GM12878 (cell line): Measurements from ENCODE around the gene DAD1. TPM values are rescaled to one million over a fixed set of nuclear protein-coding genes. Genes with fewer than 3 reads are reported as not detected.
A peak's percentile ranks its signal among the peaks of the same experiment; 100 is the strongest.

Experiments used
- ATAC-seq: fragments of 200-7000 bp; cut with Tn5 transposase; 3 replicates; pipeline ENCODE4 v1.9.1; 2020; ENCODE audit warnings: mild to moderate bottlenecking, moderate library complexity
- BruUV-seq: library from RNA; stranded (reverse); fragments of 400-500 nt; replicated peaks from 2 replicates; lab custom pipeline; 2021; lab: Mats Ljungman, UMichigan
- CTCF ChIA-PET: fragments of 300-600 bp; sonication (Branson Sonifier 250); formaldehyde crosslinking; extraction: SDS; loops from one replicate; lab custom pipeline; 2021; ENCODE audit warnings: inconsistent platforms; lab: Yijun Ruan, JAX
- POLR2A ChIA-PET: fragments of 350-600 bp; formaldehyde crosslinking; extraction: SDS; loops from one replicate; lab custom pipeline; 2021; ENCODE audit warnings: inconsistent platforms; lab: Charles Lee
- RAD21 ChIA-PET: fragments of 300-600 bp; sonication (Branson Sonifier 250); formaldehyde crosslinking; loops from one replicate; lab custom pipeline; 2023; ENCODE audit warnings: antibody characterized with exemption; ENCODE audit not compliant: unreplicated experiment; lab: Charles Lee
- SMC1A ChIA-PET: fragments of 300-600 bp; sonication (Branson Sonifier 250); formaldehyde crosslinking; loops from one replicate; lab custom pipeline; 2023; ENCODE audit not compliant: unreplicated experiment, uncharacterized antibody; lab: Charles Lee
- DNase-seq: peaks from one replicate; pipeline ENCODE4 v3.0.0-alpha.2; 2011; ENCODE audit warnings: low read depth, low spot score
- FAIRE-seq: peaks from 3 replicates; lab custom pipeline; 2011; peaks lifted over from hg19 to GRCh38; lab: Jason Lieb, UNC
- H2AFZ ChIP-seq: 2 replicates; pipeline ENCODE4 v1.6.0; 2011; ENCODE audit warnings: low read depth, low read length, control low read depth; ENCODE audit not compliant: control insufficient read depth
- H3K27ac ChIP-seq: 2 replicates; pipeline ENCODE4 v1.5.1; 2011; ENCODE audit warnings: control low read depth; ENCODE audit not compliant: control insufficient read depth, insufficient read depth
- H3K27me3 ChIP-seq, 2 experiments: replicated peaks in 1 of 2; 2 replicates each; pipeline versions ENCODE4 v1.6.0 to v1.6.1; 2011; ENCODE audit warnings: low read length in 1 of 2; ENCODE audit not compliant: control insufficient read depth in 2 of 2, insufficient read depth in 2 of 2
- H3K36me3 ChIP-seq, 2 experiments: 2 replicates each; pipeline ENCODE4 v1.5.1; 2011; ENCODE audit warnings: low read length in 1 of 2; ENCODE audit not compliant: control insufficient read depth in 2 of 2, insufficient read depth in 2 of 2
- H3K4me1 ChIP-seq: 2 replicates; pipeline ENCODE4 v1.6.1; 2011; ENCODE audit warnings: mild to moderate bottlenecking, low read length, moderate library complexity, mixed read lengths; ENCODE audit not compliant: control insufficient read depth, insufficient read depth
- H3K4me2 ChIP-seq: 2 replicates; pipeline ENCODE4 v1.6.0; 2011; ENCODE audit warnings: control low read depth; ENCODE audit not compliant: control insufficient read depth, insufficient read depth
- H3K4me3 ChIP-seq: fragments of 200-600 bp; sonication (generic); 2 replicates; pipeline ENCODE4 v1.5.1; 2016
- H3K79me2 ChIP-seq: 2 replicates; pipeline ENCODE4 v1.6.0; 2011; ENCODE audit warnings: low read length; ENCODE audit not compliant: control insufficient read depth, insufficient read depth
- H3K9ac ChIP-seq: 2 replicates; pipeline ENCODE4 v1.8.0; 2011; ENCODE audit warnings: low read length, control low read depth, mixed read lengths; ENCODE audit not compliant: control insufficient read depth, insufficient read depth
- H3K9me3 ChIP-seq: replicated peaks from 3 replicates; pipeline ENCODE4 v1.5.1; 2011; ENCODE audit warnings: mild to moderate bottlenecking, low read length; ENCODE audit not compliant: control insufficient read depth, insufficient read depth
- H4K20me1 ChIP-seq: 2 replicates; pipeline ENCODE4 v1.6.0; 2011; ENCODE audit not compliant: control insufficient read depth, insufficient read depth
- BHLHE40 ChIP-seq, 2 experiments: fragments of 450-650 bp in 1 of 2; IDR thresholded peaks; 2 replicates each; pipeline ENCODE4 v1.6.1; 2011 to 2017; ENCODE audit warnings: low read depth in 2 of 2, borderline replicate concordance in 1 of 2, improper control_type of control experiment in 1 of 2, low read length in 1 of 2, mild to moderate bottlenecking in 1 of 2
- CHD2 ChIP-seq: IDR thresholded peaks from 2 replicates; pipeline ENCODE4 v1.6.1; 2011; ENCODE audit warnings: low read depth, low read length, improper control_type of control experiment, borderline replicate concordance
- EED ChIP-seq: sonication (generic); IDR thresholded peaks from 2 replicates; pipeline ENCODE4 v1.6.1; 2016; ENCODE audit warnings: antibody characterized with exemption, low read depth
- EGR1 ChIP-seq, 2 experiments: IDR thresholded peaks; 1 replicate in 1 of 2; 2 replicates in 1 of 2; pipeline ENCODE4 v1.6.1; 2011 to 2012; ENCODE audit warnings: low read depth in 2 of 2, low read length in 2 of 2, borderline replicate concordance in 1 of 2, mild to moderate bottlenecking in 1 of 2, moderate library complexity in 1 of 2
- ESRRA ChIP-seq: IDR thresholded peaks from 2 replicates; pipeline ENCODE4 v1.6.1; 2012; ENCODE audit warnings: mild to moderate bottlenecking, low read length, improper control_type of control experiment
- FOS ChIP-seq: IDR thresholded peaks from 3 replicates; pipeline ENCODE4 v1.6.1; 2011; ENCODE audit warnings: borderline replicate concordance; ENCODE audit not compliant: insufficient read length; ENCODE audit errors: extremely low read depth
- IKZF1 ChIP-seq: fragments of 450-650 bp; conservative IDR thresholded peaks from 2 replicates; pipeline ENCODE4 v1.6.1; 2017; ENCODE audit warnings: antibody characterized with exemption, mild to moderate bottlenecking
- IRF4 ChIP-seq: IDR thresholded peaks from 2 replicates; pipeline ENCODE4 v1.6.1; 2011; ENCODE audit warnings: low read depth, low read length
- MLLT1 ChIP-seq: fragments of 450-650 bp; IDR thresholded peaks from 2 replicates; pipeline ENCODE4 v1.6.1; 2016; ENCODE audit warnings: mild to moderate bottlenecking
- NR2C1 ChIP-seq: fragments of 450-650 bp; IDR thresholded peaks from 2 replicates; pipeline ENCODE4 v1.6.1; 2017; ENCODE audit warnings: antibody characterized with exemption, mild to moderate bottlenecking, moderate library complexity
- NRF1 ChIP-seq: conservative IDR thresholded peaks from 2 replicates; pipeline ENCODE4 v1.6.1; 2011; ENCODE audit warnings: mild to moderate bottlenecking, low read depth, low read length, improper control_type of control experiment
- RELA ChIP-seq: fragments of 450-650 bp; IDR thresholded peaks from 2 replicates; pipeline ENCODE4 v1.8.0; 2014; ENCODE audit warnings: borderline replicate concordance; ENCODE audit not compliant: partially characterized antibody
- SMAD1 ChIP-seq: fragments of 450-650 bp; IDR thresholded peaks from 2 replicates; pipeline ENCODE4 v1.6.1; 2018; ENCODE audit warnings: mild to moderate bottlenecking, low read depth; ENCODE audit not compliant: partially characterized antibody
- SMARCA5 ChIP-seq: fragments of 450-650 bp; IDR thresholded peaks from 2 replicates; pipeline ENCODE4 v1.6.1; 2017; ENCODE audit warnings: mild to moderate bottlenecking
- SUPT20H ChIP-seq: IDR thresholded peaks from 2 replicates; pipeline ENCODE4 v1.6.1; 2011; ENCODE audit warnings: low read depth, mild to moderate bottlenecking, low read length, moderate library complexity, borderline replicate concordance; ENCODE audit not compliant: control insufficient read depth
- TCF7 ChIP-seq: IDR thresholded peaks from 2 replicates; pipeline ENCODE4 v1.6.1; 2014; ENCODE audit warnings: antibody characterized with exemption, borderline replicate concordance
- YBX1 ChIP-seq: fragments of 450-650 bp; IDR thresholded peaks from 2 replicates; pipeline ENCODE4 v1.6.1; 2016; ENCODE audit warnings: antibody characterized with exemption
- ZNF217 ChIP-seq: fragments of 450-650 bp; IDR thresholded peaks from 2 replicates; pipeline ENCODE4 v1.6.1; 2017; ENCODE audit warnings: antibody characterized with exemption, mild to moderate bottlenecking
- ZNF24 ChIP-seq: fragments of 450-650 bp; IDR thresholded peaks from 2 replicates; pipeline ENCODE4 v1.6.1; 2017; ENCODE audit warnings: antibody characterized with exemption, mild to moderate bottlenecking
- WGBS: methylation state at CpG from one replicate; pipeline ENCODE4 v1.1.6; 2016; ENCODE audit warnings: low lambda C conversion rate; ENCODE audit not compliant: insufficient replicate concordance, insufficient coverage; ENCODE audit errors: missing lambda C conversion rate; 5-methylcytosine and 5-hydroxymethylcytosine counted together
- in situ Hi-C: fragments of 300-500 bp; cut with MboI; formaldehyde crosslinking; loops from 9 replicates; pipeline ENCODE4 v1.14.3; 2018; ENCODE audit warnings: mixed read lengths
- intact Hi-C: fragments of 100-400 bp; cut with micrococcal nuclease; formaldehyde crosslinking; loops from one replicate; pipeline ENCODE4 v1.14.2; 2022; ENCODE audit not compliant: unreplicated experiment
- polyA plus RNA-seq, 11 experiments: library from polyadenylated mRNA; depleted of rRNA in 4 of 11; unstranded in 6 of 11; stranded (reverse) in 5 of 11; fragments of >200 nt; fragmentation: Nextera tagmentation in 4 of 11; fragmentation: Illumina TruSeq in 1 of 11; extraction: Ambion mirVana in 4 of 11; extraction: Trizol in 1 of 11; gene quantifications; 1 replicate in 1 of 11; 2 replicates in 10 of 11; pipeline versions ENCODE4 v1.2.1 to v1.2.3, GENCODE V29; 2011 to 2016; ENCODE audit warnings: inconsistent platforms in 2 of 11, missing spikeins in 2 of 11, low read depth in 1 of 11
- total RNA-seq, 4 experiments: library from RNA; depleted of rRNA in 3 of 4; stranded (reverse); fragments of >200 nt in 3 of 4; fragmentation: Illumina TruSeq in 1 of 4; extraction: Trizol in 1 of 4; gene quantifications; 2 replicates each; pipeline versions ENCODE4 v1.2.1 to v1.2.3, GENCODE V29; 2013 to 2021

Gene DAD1
- total and polyA plus RNA-seq, 10 of the 15 experiments (the other 5 are each of a cell fraction or from before 2014, with no cell fraction given), result 161 to 920 (median 319) TPM

GRCh38 chr14:22556990-22557623 lies 31.9 kb downstream of the DAD1 start:
- peak overlapping the region; percentile 51; the same call in 1 of the 2 replicates for H3K4me3 ChIP-seq
- BruUV-seq, result no TSS peak
- peaks cover 73% of the 10 kb centered on the region for H3K4me1 ChIP-seq
- RAD21 ChIA-PET, result interaction anchor here (0.8 to 3.5 kb wide), 34 partner anchors 11 to 331 kb away, joined by 3 to 190 read pairs (median 10); partner anchors contain the start of gene DAD1
- peak overlapping the region; percentile 32 for H3K4me2 ChIP-seq
- in situ Hi-C loops, result no loop called here
- no peak overlapping the region for H2AFZ ChIP-seq
- H3K9ac ChIP-seq, result peak overlapping the region; percentile 90
- intact Hi-C loops, result loop anchor here (1.0 to 5.0 kb wide), 11 partner anchors 8 to 295 kb away; no protein-coding TSS in a partner anchor
- SMC1A ChIA-PET, result interaction anchor here (0.6 to 3.5 kb wide), 27 partner anchors 9 to 343 kb away, joined by 3 to 82 read pairs (median 6); partner anchors contain the start of gene DAD1
- peaks cover 7 to 8% of the 10 kb centered on the region in 2 experiments; a peak in 3 of 4 replicates for H3K36me3 ChIP-seq
- H3K27ac ChIP-seq, result peak overlapping the region; percentile 100
- ATAC-seq (peak; percentile 58), FAIRE-seq (peak; percentile 70), DNase-seq (no peak)
- WGBS, result 2% methylated on average over 28 of the region's 28 CpGs
- H3K27me3 ChIP-seq, result no peaks in the 10 kb centered on the region
- H3K79me2 ChIP-seq, result peaks cover 7% of the 10 kb centered on the region
- no peaks in the 10 kb centered on the region for H4K20me1 ChIP-seq
- H3K9me3 ChIP-seq, result no peaks in the 10 kb centered on the region
- CTCF ChIA-PET, result interaction anchor here (0.6 to 3.5 kb wide), 39 partner anchors 8 to 449 kb away, joined by 3 to 180 read pairs (median 7); partner anchors contain the start of genes DAD1 and OXA1L
- POLR2A ChIA-PET, result interaction anchor here (1.0 to 7.7 kb wide), 11 partner anchors 9 to 173 kb away, joined by 3 to 74 read pairs (median 11); no protein-coding TSS in a partner anchor
- no peak for TF ChIP-seq YBX1
- 0 out of 2 replicates have a peak, but pooled peaks have one; percentile 11 for TF ChIP-seq ZNF217
- peak; percentile 51; the same call in 1 of the 2 replicates for TF ChIP-seq SMARCA5
- TF ChIP-seq IRF4, result no peak
- no peak for TF ChIP-seq NRF1
- no peak for TF ChIP-seq SMAD1
- TF ChIP-seq EED, result peak; percentile 89
- peak; percentile 7; the same call in 1 of the 2 replicates for TF ChIP-seq MLLT1
- no peak for TF ChIP-seq ESRRA
- peak; percentile 77 for TF ChIP-seq IKZF1
- TF ChIP-seq BHLHE40 (IDR thresholded peaks at IDR 0.05; ENCODE audit: borderline replicate concordance in 1 of 2, low read depth in 2 of 2, low read length in 1 of 2), result peak; percentile 44 to 54; a peak in 2 of 4 replicates
- no peak for TF ChIP-seq EGR1 (IDR thresholded peaks at IDR 0.05; ENCODE audit: borderline replicate concordance in 1 of 2, low read depth in 2 of 2, low read length in 2 of 2)
- no peak for TF ChIP-seq NR2C1
- peak; percentile 78 for TF ChIP-seq RELA
- TF ChIP-seq ZNF24, result 0 out of 2 replicates have a peak, but pooled peaks have one; percentile 7
- TF ChIP-seq CHD2, result no peak; the same call in 1 of the 2 replicates
- no peak for TF ChIP-seq TCF7
- no peak for TF ChIP-seq SUPT20H
- no peak for TF ChIP-seq FOS
